Fibroblast of skin of back (primary cell): ENCODE measurements around the gene S100A6. TPM values are rescaled to one million over a fixed set of nuclear protein-coding genes. Genes with fewer than 3 reads are reported as not detected.
"Not testable (repeated sequence)": the region's sequence is repeated elsewhere in the genome, so short reads cannot be mapped to it uniquely, and the experiment has no call there.

Experiments
- DNase-seq: peaks from one replicate; pipeline ENCODE4 v3.0.0-alpha.2; 2013
- polyA plus RNA-seq, 2 experiments: library from polyadenylated mRNA; unstranded; fragments of 120-200 nt; gene quantifications; one replicate each; pipeline ENCODE4 v1.2.1, GENCODE V29; 2013; ENCODE audit not compliant: insufficient read length in 2 of 2

The S100A6 gene
- polyA plus RNA-seq (2013, experiment 1 of 2; ENCODE audit: insufficient read length) = 1,344 TPM
- 1,120 TPM for polyA plus RNA-seq (2013, experiment 2 of 2; ENCODE audit: insufficient read length)

GRCh38 chr1:153535242-153536011 lies at the start of gene S100A6:
Gene S100A6, minus strand, starts transcription at chr1:153535991. Its CDS starts 652 bp downstream, at chr1:153535339.
- DNase-seq = peak; percentile 43

DNA sequence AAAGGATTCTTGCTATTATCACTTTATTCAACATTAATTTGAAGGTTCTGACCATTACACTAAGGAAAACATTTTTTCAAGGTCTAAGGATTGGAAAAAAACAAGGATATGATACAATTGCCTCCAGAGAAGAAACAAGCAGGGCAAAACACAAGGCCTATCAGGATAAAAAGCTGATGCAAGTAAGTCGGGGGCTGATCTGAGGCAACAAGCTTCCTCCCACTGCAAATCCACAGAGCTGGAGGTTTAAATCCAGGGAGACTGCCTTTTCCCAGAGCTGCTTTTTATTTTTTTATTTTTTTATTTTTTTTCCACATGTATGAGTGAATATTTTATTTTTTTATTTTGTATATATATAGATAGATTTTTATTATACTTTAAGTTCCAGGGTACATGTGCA lies 49.2 kb upstream of the S100A6 start:
- DNase-seq = no peak

- DNase-seq = no peak
These were observed 48.2 kb upstream of the S100A6 start for GRCh38 chr1:153583976-153584375.

- DNase-seq = not testable (repeated sequence)
These were observed 47.7 kb upstream of the S100A6 start for GRCh38 chr1:153583514-153583913.

DNA sequence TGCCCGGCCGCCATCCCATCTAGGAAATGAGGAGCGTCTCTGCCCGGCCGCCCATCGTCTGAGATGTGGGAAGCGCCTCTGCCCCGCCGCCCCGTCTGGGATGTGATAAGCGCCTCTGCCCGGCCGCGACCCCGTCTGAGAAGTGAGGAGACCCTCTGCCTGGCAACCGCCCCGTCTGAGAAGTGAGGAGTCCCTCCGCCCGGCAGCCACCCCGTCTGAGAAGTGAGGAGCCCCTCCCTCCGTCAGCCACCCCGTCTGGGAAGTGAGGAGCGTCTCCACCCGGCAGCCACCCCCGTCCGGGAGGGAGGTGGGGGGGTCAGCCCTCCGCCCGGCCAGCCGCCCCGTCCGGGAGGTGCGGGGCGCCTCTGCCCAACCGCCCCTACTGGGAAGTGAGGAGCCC lies 47.0 kb upstream of the S100A6 start:
- not testable (repeated sequence) for DNase-seq

DNA sequence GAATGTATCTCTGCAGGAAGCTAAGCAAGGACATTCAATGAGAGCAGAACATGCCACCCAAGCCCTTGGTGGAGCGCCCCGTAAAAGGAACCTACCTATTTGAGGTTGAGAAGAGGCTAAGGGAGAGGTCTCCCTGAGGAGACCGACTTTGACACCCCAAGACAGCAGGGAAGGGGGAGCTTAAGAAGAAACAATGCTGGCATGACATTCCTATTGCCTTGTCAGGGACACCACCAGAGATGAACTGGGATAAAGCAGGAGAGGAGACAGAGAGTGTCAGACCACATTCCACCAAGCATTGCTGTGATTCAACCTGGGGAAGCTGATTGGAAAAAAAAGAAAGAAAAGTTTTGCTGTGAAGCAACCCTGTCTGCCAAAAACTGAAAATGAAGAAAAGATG lies 43.1 kb upstream of the S100A6 start:
- DNase-seq = peak; percentile 52

DNA sequence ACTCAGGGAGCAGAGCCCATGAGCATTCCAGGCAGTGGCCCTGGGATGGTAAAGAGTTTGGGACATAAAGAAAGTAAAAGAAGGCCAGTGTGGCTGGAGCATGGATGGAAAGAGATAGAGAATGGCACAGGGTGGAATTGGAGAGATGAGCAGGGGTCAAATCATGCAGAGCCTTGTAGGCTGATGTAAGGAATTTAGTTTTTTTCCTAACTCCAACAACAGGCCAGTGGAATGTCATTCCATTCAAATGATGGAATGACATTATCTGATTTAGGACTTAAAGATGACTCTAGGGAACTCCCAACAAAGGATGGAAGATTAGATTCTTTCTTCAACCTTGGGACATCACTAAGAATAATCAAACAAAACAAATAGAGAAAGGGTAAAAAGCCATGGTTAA lies 42.7 kb upstream of the S100A6 start:
- peak; percentile 87 for DNase-seq

GRCh38 chr1:153577624-153578051 lies 41.8 kb upstream of the S100A6 start:
- peak; percentile 24 for DNase-seq

- DNase-seq = no peak
These were observed 41.3 kb upstream of the S100A6 start for GRCh38 chr1:153577138-153577537.

- DNase-seq = not testable (repeated sequence)
These were observed 39.7 kb upstream of the S100A6 start for GRCh38 chr1:153575497-153575896.

DNA sequence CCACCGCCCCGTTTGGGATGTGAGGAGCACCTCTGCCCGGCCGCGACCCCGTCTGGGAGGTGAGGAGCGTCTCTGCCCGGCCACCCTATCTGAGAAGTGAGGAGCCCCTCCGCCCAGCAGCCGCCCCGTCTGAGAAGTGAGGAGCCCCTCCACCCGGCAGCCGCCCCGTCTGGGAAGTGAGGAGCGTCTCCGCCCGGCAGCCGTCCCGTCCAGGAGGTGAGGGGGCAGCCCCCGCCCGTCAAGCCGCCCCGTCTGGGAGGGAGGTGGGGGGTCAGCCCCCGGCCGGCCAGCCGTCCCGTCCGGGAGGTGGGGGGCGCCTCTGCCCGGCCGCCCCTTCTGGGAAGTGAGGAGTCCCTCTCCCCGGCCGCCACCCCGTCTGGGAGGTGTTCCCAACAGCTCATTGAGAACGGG lies 39.3 kb upstream of the S100A6 start:
- not testable (repeated sequence) for DNase-seq

DNA sequence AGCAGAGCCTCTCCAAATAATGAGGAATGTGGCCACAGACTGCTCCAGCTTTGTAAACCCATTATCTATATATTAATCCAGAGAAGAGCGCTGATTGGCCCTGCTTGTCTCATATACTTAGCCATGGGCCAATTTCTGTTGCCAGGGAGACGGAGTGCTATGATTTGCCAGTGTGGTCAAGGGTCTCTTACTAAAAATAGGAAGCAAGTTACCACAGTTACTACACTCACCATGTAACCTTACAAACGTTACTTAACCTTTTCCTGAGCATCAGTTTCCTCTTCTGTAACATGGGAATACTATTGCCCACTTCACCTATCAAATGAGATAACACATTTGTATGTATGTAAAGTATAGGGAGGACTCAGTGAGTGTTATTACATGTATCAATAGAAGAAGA lies 37.6 kb upstream of the S100A6 start:
- DNase-seq = no peak

DNA sequence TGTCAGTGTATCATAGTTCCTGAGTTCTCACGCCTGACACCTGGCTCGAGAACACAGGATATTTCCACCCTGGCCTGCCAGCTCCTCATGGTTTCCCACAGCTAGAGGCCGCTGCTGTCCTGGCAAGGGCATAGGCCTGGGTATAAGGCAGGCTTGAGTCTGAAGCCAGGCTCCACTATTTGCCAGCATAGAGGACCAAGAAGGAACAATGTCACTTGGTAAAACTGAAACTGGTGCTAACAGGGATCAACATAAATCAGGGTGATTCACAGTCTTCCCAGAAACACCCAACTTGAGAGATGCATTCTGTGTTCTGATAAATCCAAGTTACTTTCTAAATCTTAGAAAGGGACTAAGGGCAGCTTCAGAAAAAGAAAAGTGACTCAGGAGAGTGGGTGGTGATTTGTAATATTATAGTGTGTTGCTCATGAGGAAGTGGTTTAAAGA lies 36.8 kb upstream of the S100A6 start:
- DNase-seq = peak; percentile 82

- no peak for DNase-seq
These were observed 35.9 kb upstream of the S100A6 start for GRCh38 chr1:153571706-153572105.

- DNase-seq = no peak
These were observed 35.1 kb upstream of the S100A6 start for GRCh38 chr1:153570874-153571273.

- no peak for DNase-seq
These were observed 33.7 kb upstream of the S100A6 start for GRCh38 chr1:153569465-153569864.

DNA sequence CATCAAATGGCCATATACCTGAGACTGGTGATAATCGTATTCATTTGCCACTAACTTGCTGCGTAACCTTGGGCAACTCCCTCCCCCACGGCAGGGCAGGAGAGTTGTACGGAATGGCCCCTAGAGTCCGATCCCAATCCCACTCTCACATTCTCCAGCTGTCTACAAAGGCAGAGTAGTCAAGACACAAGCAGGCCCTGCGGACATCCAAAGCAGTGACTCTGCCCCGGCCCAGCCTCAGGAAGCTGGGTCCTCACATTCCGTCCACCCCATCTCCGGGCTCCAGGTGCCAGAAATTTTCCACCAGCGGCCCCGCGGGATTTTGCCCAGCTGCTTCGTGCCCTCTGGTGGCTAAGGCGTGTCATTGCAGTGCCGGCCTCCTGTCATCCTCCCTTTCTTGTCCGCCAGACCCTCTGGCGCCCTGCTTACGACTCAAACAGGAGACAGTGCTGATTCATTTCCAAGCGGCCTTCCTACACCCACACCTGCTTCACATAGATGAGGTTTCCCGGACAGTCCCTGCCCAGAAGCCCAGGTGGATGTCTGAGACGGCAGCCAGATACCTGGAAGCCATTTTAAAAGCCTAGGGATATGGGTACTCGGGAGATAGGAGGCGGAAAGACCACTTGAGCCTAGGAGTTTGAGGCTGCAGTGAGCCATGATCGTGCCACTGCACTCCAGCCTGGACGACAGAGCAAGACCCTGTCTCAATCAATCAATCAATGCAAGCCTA lies 32.7 kb upstream of the S100A6 start:
- peak; percentile 87 for DNase-seq

DNA sequence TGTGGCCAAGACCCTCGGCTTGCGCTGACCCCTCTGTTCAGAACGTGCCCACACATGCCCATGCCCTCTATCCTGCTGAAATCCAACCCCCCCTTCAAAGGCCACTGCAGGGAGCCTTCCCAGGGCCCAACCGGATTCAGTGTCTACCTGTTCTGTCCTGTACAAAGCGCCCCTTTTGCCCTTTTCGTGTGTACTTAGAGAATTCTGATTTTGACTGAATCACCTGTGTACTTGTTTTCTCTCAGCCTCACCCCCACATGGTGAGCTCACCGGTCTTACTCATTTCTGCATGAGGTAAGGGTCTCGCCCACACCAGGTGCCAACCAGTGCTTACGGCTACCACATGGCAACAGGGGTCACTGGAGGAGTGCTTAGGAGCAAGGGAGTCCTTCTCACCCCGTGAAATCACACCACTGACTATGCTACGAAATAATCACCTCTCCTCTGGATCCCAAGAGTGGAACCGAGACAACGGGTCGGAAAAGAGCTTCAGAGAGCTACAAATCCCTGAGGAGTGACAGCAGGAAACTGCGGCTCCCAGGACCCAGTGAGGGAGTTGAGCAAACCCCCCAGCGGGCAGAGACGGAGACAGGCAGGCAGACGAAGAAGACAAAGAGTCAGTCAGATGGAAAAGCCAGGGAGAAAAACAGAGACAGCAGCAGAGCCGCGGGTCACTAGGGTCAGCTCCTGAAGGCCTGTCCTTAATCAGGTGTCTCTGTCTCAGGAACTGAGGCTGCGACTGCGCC lies 32.0 kb upstream of the S100A6 start:
- no peak for DNase-seq

DNA sequence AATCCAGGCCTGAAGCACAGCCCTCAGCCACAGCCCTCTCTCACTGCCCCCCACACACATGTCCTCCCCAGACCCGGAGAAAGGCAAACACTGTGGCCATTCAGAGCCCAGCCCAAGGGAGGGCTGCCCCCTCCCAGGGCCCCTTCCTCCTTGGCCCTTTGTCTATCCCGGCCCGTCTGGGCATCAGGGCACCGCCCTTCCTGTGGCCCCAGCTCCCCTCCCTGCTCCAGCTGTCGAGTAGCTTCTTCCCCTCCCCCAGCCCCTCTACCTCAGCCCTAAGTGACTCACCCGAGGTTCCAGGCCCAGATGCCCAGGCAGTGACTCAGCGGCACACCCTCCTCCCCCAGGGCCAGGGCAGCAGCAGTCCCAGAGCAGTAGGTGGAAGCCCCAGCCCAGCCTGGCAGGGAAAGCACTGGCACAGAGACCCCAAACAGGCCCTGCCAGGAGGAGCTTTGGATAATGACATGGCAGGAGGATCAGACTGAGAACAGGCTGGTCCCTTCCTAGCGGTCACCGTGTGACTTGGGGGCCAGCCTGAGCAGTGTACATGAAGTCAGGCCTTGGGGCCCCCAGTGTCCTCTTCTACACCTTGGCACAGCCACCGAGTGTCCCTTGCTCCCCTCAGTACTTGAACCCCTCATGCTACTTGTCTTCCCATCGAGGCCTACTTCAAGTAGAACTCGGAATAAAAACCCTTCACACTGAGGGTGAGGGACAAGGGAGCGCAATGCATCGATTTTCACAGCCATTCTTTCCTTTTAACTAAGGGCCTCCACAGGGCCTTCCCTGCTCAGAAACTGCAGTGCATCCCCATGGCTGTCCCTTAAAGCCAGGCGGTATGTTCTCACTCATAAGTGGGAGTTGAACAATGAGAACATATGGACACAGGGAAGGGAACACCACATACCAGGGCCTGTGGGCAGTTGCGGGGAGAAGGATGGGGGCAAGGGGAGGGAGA lies 30.9 kb upstream of the S100A6 start:
- peak; percentile 99 for DNase-seq

- peak; percentile 97 for DNase-seq
These were observed 30.0 kb upstream of the S100A6 start, which contains the start of gene S100A2 for GRCh38 chr1:153565529-153566374. Gene S100A2, minus strand, starts transcription at chr1:153565844. Its CDS starts 1,967 bp downstream, at chr1:153563877.

- no peak for DNase-seq
These were observed 28.2 kb upstream of the S100A6 start for GRCh38 chr1:153563991-153564390.
